Mesenchymal stem cell (in vitro differentiated cells and primary cell): ENCODE measurements around the gene SMLR1.
A peak's percentile ranks its signal among the peaks of the same experiment; 100 is the strongest.

ENCODE experiments used
- DNase-seq: peaks from one replicate; pipeline ENCODE4 v3.0.0-alpha.2; 2013
- H2AFZ ChIP-seq: one replicate; pipeline ENCODE4 v1.6.1; 2013; ENCODE audit warnings: low read depth, mild to moderate bottlenecking, control low read depth, inconsistent platforms, low read length, moderate library complexity
- H2AK5ac ChIP-seq: 2 replicates; pipeline ENCODE4 v1.6.1; 2013; ENCODE audit warnings: low read length, moderate library complexity, mild to moderate bottlenecking, inconsistent platforms; ENCODE audit not compliant: severe bottlenecking
- H2BK120ac ChIP-seq: one replicate; pipeline ENCODE4 v1.6.1; 2013; ENCODE audit warnings: low read depth, mild to moderate bottlenecking, inconsistent platforms, low read length, moderate library complexity
- H2BK12ac ChIP-seq, 2 experiments: one replicate each; pipeline ENCODE4 v1.6.1; 2013; ENCODE audit warnings: inconsistent platforms in 2 of 2, low read length in 2 of 2, mild to moderate bottlenecking in 2 of 2, moderate library complexity in 2 of 2, control low read depth in 1 of 2
- H2BK15ac ChIP-seq: one replicate; pipeline ENCODE4 v1.6.1; 2013; ENCODE audit warnings: mild to moderate bottlenecking, low read depth, inconsistent platforms; ENCODE audit not compliant: poor library complexity, severe bottlenecking
- H2BK5ac ChIP-seq: 2 replicates; pipeline ENCODE4 v1.6.1; 2013; ENCODE audit warnings: low read depth, mild to moderate bottlenecking, low read length, control low read depth, inconsistent platforms; ENCODE audit not compliant: poor library complexity, severe bottlenecking
- H3K14ac ChIP-seq, 2 experiments: one replicate each; pipeline ENCODE4 v1.6.1; 2013; ENCODE audit warnings: inconsistent platforms in 2 of 2, low read length in 2 of 2, control low read depth in 1 of 2, mild to moderate bottlenecking in 1 of 2, moderate library complexity in 1 of 2
- H3K18ac ChIP-seq, 2 experiments: one replicate each; pipeline ENCODE4 v1.6.1; 2013; ENCODE audit warnings: inconsistent platforms in 2 of 2, low read length in 2 of 2, control low read depth in 1 of 2, low read depth in 1 of 2, mild to moderate bottlenecking in 1 of 2
- H3K23ac ChIP-seq, 2 experiments: one replicate each; pipeline ENCODE4 v1.6.1; 2013; ENCODE audit warnings: inconsistent platforms in 2 of 2, low read length in 2 of 2, mild to moderate bottlenecking in 2 of 2, moderate library complexity in 2 of 2, control low read depth in 1 of 2
- H3K27ac ChIP-seq: 2 replicates; pipeline ENCODE4 v1.5.1; 2013; ENCODE audit warnings: mild to moderate bottlenecking, moderate library complexity, low read length, control low read depth, inconsistent platforms; ENCODE audit not compliant: poor library complexity, severe bottlenecking
- H3K27me3 ChIP-seq, 2 experiments: 2 replicates each; pipeline versions ENCODE4 v1.6.1 to v1.7.0; 2013; ENCODE audit warnings: low read length in 2 of 2, mild to moderate bottlenecking in 2 of 2, moderate library complexity in 2 of 2, control low read depth in 1 of 2, inconsistent platforms in 1 of 2; ENCODE audit not compliant: control insufficient read depth in 1 of 2, insufficient read depth in 1 of 2
- H3K36me3 ChIP-seq, 2 experiments: 2 replicates each; pipeline versions ENCODE4 v1.6.1 to v1.7.0; 2013; ENCODE audit warnings: low read length in 2 of 2, control low read depth in 1 of 2, inconsistent platforms in 1 of 2, low read depth in 1 of 2, mild to moderate bottlenecking in 1 of 2; ENCODE audit not compliant: insufficient read depth in 2 of 2, control insufficient read depth in 1 of 2
- H3K4ac ChIP-seq, 2 experiments: one replicate each; pipeline ENCODE4 v1.6.1; 2013; ENCODE audit warnings: inconsistent platforms in 2 of 2, low read length in 2 of 2, mild to moderate bottlenecking in 2 of 2, moderate library complexity in 2 of 2, control low read depth in 1 of 2, low read depth in 1 of 2
- H3K4me1 ChIP-seq: 2 replicates; pipeline ENCODE4 v1.6.1; 2013; ENCODE audit warnings: low read depth, low read length, control low read depth; ENCODE audit not compliant: control insufficient read depth, insufficient read depth
- H3K4me2 ChIP-seq: 2 replicates; pipeline ENCODE4 v1.6.1; 2013; ENCODE audit warnings: low read length, mild to moderate bottlenecking, inconsistent platforms; ENCODE audit not compliant: poor library complexity, severe bottlenecking
- H3K4me3 ChIP-seq, 2 experiments: 2 replicates each; pipeline versions ENCODE4 v1.5.1 to v1.7.0; 2013; ENCODE audit warnings: low read length in 2 of 2, mild to moderate bottlenecking in 2 of 2, control low read depth in 1 of 2, low read depth in 1 of 2; ENCODE audit not compliant: insufficient read depth in 1 of 2
- H3K79me1 ChIP-seq: replicated peaks from 2 replicates; pipeline ENCODE4 v1.6.1; 2013; ENCODE audit warnings: mild to moderate bottlenecking, control low read depth, low read length, inconsistent platforms; ENCODE audit not compliant: poor library complexity, severe bottlenecking
- H3K9ac ChIP-seq: 2 replicates; pipeline ENCODE4 v1.7.0; 2013; ENCODE audit warnings: mild to moderate bottlenecking, low read length, moderate library complexity
- H3K9me3 ChIP-seq: 2 replicates; pipeline ENCODE4 v1.7.0; 2013; ENCODE audit warnings: mild to moderate bottlenecking, low read length; ENCODE audit not compliant: control insufficient read depth
- H4K8ac ChIP-seq: one replicate; pipeline ENCODE4 v1.6.1; 2013; ENCODE audit warnings: inconsistent platforms, mild to moderate bottlenecking, low read length, moderate library complexity
- H4K91ac ChIP-seq: one replicate; pipeline ENCODE4 v1.6.1; 2013; ENCODE audit warnings: mild to moderate bottlenecking, low read length, inconsistent platforms
- WGBS: methylation state at CpG from one replicate; pipeline ENCODE4 v1.1.7; 2013; ENCODE audit warnings: mixed read lengths; 5-methylcytosine and 5-hydroxymethylcytosine counted together

The SMLR1 gene

GRCh38 chr6:130794010-130794697, 33.1 kb upstream of the SMLR1 start:
- H3K27ac ChIP-seq, result no peak overlapping the region
- H3K14ac ChIP-seq, result no peak overlapping the region
- H2BK12ac ChIP-seq, result no peak overlapping the region
- H3K4ac ChIP-seq, result no peak overlapping the region
- no peak overlapping the region for H2AK5ac ChIP-seq
- H2BK5ac ChIP-seq, result no peak overlapping the region
- no peak overlapping the region for H2BK120ac ChIP-seq
- DNase-seq, result no peak
- H3K9ac ChIP-seq, result no peak overlapping the region
- no peak overlapping the region for H3K18ac ChIP-seq
- H3K4me1 ChIP-seq, result no peaks in the 10 kb centered on the region
- no peak overlapping the region for H3K23ac ChIP-seq
- H3K9me3 ChIP-seq, result peaks cover 5% of the 10 kb centered on the region
- no peak overlapping the region for H4K91ac ChIP-seq
- no peaks in the 10 kb centered on the region for H3K79me1 ChIP-seq
- H2BK15ac ChIP-seq, result no peak overlapping the region
- peak overlapping the region; percentile 56 for H4K8ac ChIP-seq
- no peak overlapping the region for H3K4me2 ChIP-seq
- H3K27me3 ChIP-seq, result no peaks in the 10 kb centered on the region
- H3K36me3 ChIP-seq, result no peaks in the 10 kb centered on the region
- H3K4me3 ChIP-seq, result no peak overlapping the region
- 88% methylated on average over 1 of the region's 1 CpG for WGBS
- H2AFZ ChIP-seq, result no peak overlapping the region

- H3K36me3 ChIP-seq, result no peaks in the 10 kb centered on the region
- no peak overlapping the region for H3K4me2 ChIP-seq
- H3K9me3 ChIP-seq, result peaks cover 9% of the 10 kb centered on the region
- H4K91ac ChIP-seq, result no peak overlapping the region
- H3K14ac ChIP-seq, result no peak overlapping the region
- no peaks in the 10 kb centered on the region for H3K4me1 ChIP-seq
- no peak overlapping the region for H2BK5ac ChIP-seq
- H3K9ac ChIP-seq, result no peak overlapping the region
- no peak overlapping the region for H2BK12ac ChIP-seq
- 67% methylated on average over 3 of the region's 3 CpGs for WGBS
- no peak overlapping the region for H4K8ac ChIP-seq
- no peak for DNase-seq
- no peak overlapping the region for H2AK5ac ChIP-seq
- no peak overlapping the region for H3K4ac ChIP-seq
- no peak overlapping the region for H3K23ac ChIP-seq
- no peak overlapping the region for H2BK15ac ChIP-seq
- H2BK120ac ChIP-seq, result no peak overlapping the region
- no peaks in the 10 kb centered on the region for H3K27me3 ChIP-seq
- no peak overlapping the region for H3K18ac ChIP-seq
- no peaks in the 10 kb centered on the region for H3K79me1 ChIP-seq
- H2AFZ ChIP-seq, result no peak overlapping the region
- H3K27ac ChIP-seq, result no peak overlapping the region
- no peak overlapping the region for H3K4me3 ChIP-seq
Measured at GRCh38 chr6:130794738-130795137, 32.5 kb upstream of the SMLR1 start.

- H3K23ac ChIP-seq, result no peak overlapping the region
- no peak overlapping the region for H2BK15ac ChIP-seq
- H2AFZ ChIP-seq, result no peak overlapping the region
- DNase-seq, result no peak
- H3K27ac ChIP-seq, result no peak overlapping the region
- no peak overlapping the region for H4K91ac ChIP-seq
- no peaks in the 10 kb centered on the region for H3K27me3 ChIP-seq
- H3K4me2 ChIP-seq, result no peak overlapping the region
- no peak overlapping the region for H3K14ac ChIP-seq
- H2AK5ac ChIP-seq, result no peak overlapping the region
- H3K18ac ChIP-seq, result no peak overlapping the region
- no peak overlapping the region for H2BK5ac ChIP-seq
- H4K8ac ChIP-seq, result no peak overlapping the region
- no peak overlapping the region for H2BK120ac ChIP-seq
- H2BK12ac ChIP-seq, result no peak overlapping the region
- H3K4me1 ChIP-seq, result no peaks in the 10 kb centered on the region
- no peak overlapping the region for H3K9ac ChIP-seq
- no peaks in the 10 kb centered on the region for H3K36me3 ChIP-seq
- no peaks in the 10 kb centered on the region for H3K79me1 ChIP-seq
- H3K4me3 ChIP-seq, result no peak overlapping the region
- no peak overlapping the region for H3K4ac ChIP-seq
- peaks cover 20% of the 10 kb centered on the region for H3K9me3 ChIP-seq
Measured at GRCh38 chr6:130796313-130796905, 30.8 kb upstream of the SMLR1 start.

GRCh38 chr6:130797061-130797460, 30.1 kb upstream of the SMLR1 start:
- no peak overlapping the region for H3K4ac ChIP-seq
- no peak overlapping the region for H2BK5ac ChIP-seq
- no peak overlapping the region for H3K23ac ChIP-seq
- H3K9ac ChIP-seq, result no peak overlapping the region
- no peak overlapping the region for H3K4me2 ChIP-seq
- H2BK15ac ChIP-seq, result no peak overlapping the region
- H2AK5ac ChIP-seq, result no peak overlapping the region
- no peak overlapping the region for H3K18ac ChIP-seq
- no peaks in the 10 kb centered on the region for H3K27me3 ChIP-seq
- H4K91ac ChIP-seq, result no peak overlapping the region
- H2BK120ac ChIP-seq, result no peak overlapping the region
- H3K4me1 ChIP-seq, result no peaks in the 10 kb centered on the region
- WGBS, result no CpG with 5 or more reads among the region's 2 CpGs
- H2BK12ac ChIP-seq, result no peak overlapping the region
- peaks cover 20% of the 10 kb centered on the region for H3K9me3 ChIP-seq
- H3K79me1 ChIP-seq, result no peaks in the 10 kb centered on the region
- H4K8ac ChIP-seq, result no peak overlapping the region
- H3K14ac ChIP-seq, result no peak overlapping the region
- H3K27ac ChIP-seq, result no peak overlapping the region
- no peak overlapping the region for H3K4me3 ChIP-seq
- H2AFZ ChIP-seq, result no peak overlapping the region
- H3K36me3 ChIP-seq, result no peaks in the 10 kb centered on the region
- DNase-seq, result no peak
